HCT116 (cell line): Measurements from ENCODE around the gene PCMT1. TPM values are rescaled to one million over a fixed set of nuclear protein-coding genes. Genes with fewer than 3 reads are reported as not detected.

Experiments used
- ATAC-seq: fragments of 200-7000 bp; cut with Tn5 transposase; 2 replicates; pipeline ENCODE4 v1.9.1; 2020; ENCODE audit warnings: mild to moderate bottlenecking, moderate library complexity
- BruUV-seq: library from RNA; stranded (reverse); fragments of 400-500 nt; replicated peaks from 2 replicates; lab custom pipeline; 2021; lab: Mats Ljungman, UMichigan
- CTCF ChIA-PET: fragments of 300-600 bp; sonication (Branson Sonifier 250); formaldehyde crosslinking; loops from one replicate; lab custom pipeline; 2021; ENCODE audit warnings: antibody characterized with exemption; lab: Charles Lee
- POLR2A ChIA-PET: fragments of 300-600, 350-600 bp; sonication (Branson Sonifier 250); formaldehyde crosslinking; loops from one replicate; lab custom pipeline; 2021; ENCODE audit warnings: antibody characterized with exemption; lab: Charles Lee
- RAD21 ChIA-PET, 2 experiments: fragments of 300-600 bp; sonication (Branson Sonifier 250); formaldehyde crosslinking; loops; one replicate each; lab custom pipeline; 2023; ENCODE audit warnings: low total read pairs in 2 of 2; ENCODE audit not compliant: uncharacterized antibody in 2 of 2, unreplicated experiment in 2 of 2, low non-redundant PET in 1 of 2; lab: Charles Lee
- DNase-seq: peaks from one replicate; pipeline ENCODE4 v3.0.0-alpha.2; 2010; ENCODE audit warnings: low read depth, low spot score
- H2AFZ ChIP-seq: fragments of 200-600 bp; shearing (Covaris generic), sonication (generic); 2 replicates; pipeline ENCODE4 v1.6.1; 2017; ENCODE audit warnings: low read depth, mixed run types, mixed read lengths, antibody characterized with exemption, low read length; ENCODE audit not compliant: poor library complexity, severe bottlenecking
- H3K27ac ChIP-seq: 2 replicates; pipeline ENCODE4 v1.5.1; 2012; ENCODE audit warnings: low read depth, low read length
- H3K27me3 ChIP-seq: fragments of 200-600 bp; sonication (generic); 2 replicates; pipeline ENCODE4 v1.6.1; 2016; ENCODE audit warnings: mixed run types, low read length, mixed read lengths; ENCODE audit not compliant: insufficient read depth
- H3K36me3 ChIP-seq, 2 experiments: fragments of 200-500 bp in 1 of 2; fragments of 200-600 bp in 1 of 2; sonication (Bioruptor generic) in 1 of 2; sonication (generic) in 1 of 2; 2 replicates each; pipeline versions ENCODE4 v1.5.1 to v1.6.1; 2014 to 2016; ENCODE audit warnings: low read length in 2 of 2, inconsistent platforms in 1 of 2, mixed read lengths in 1 of 2, mixed run types in 1 of 2; ENCODE audit not compliant: insufficient read depth in 2 of 2, control insufficient read depth in 1 of 2
- H3K4me1 ChIP-seq, 2 experiments: fragments of 200-600 bp in 1 of 2; sonication (generic) in 1 of 2; 2 replicates each; pipeline versions ENCODE4 v1.5.1 to v1.6.1; 2012 to 2017; ENCODE audit warnings: low read length in 2 of 2, inconsistent platforms in 1 of 2, mild to moderate bottlenecking in 1 of 2, mixed read lengths in 1 of 2, mixed run types in 1 of 2, moderate library complexity in 1 of 2; ENCODE audit not compliant: insufficient read depth in 2 of 2, control insufficient read depth in 1 of 2
- H3K4me2 ChIP-seq: fragments of 200-600 bp; sonication (generic); 2 replicates; pipeline ENCODE4 v1.6.1; 2017; ENCODE audit warnings: mixed run types, low read length, mixed read lengths
- H3K4me3 ChIP-seq, 2 experiments: fragments of 200-600 bp in 1 of 2; sonication (generic) in 1 of 2; replicated peaks in 1 of 2; 2 replicates each; pipeline ENCODE4 v1.5.1; 2011 to 2016; ENCODE audit warnings: low read length in 2 of 2, control low read depth in 1 of 2, low read depth in 1 of 2, mild to moderate bottlenecking in 1 of 2, mixed read lengths in 1 of 2, mixed run types in 1 of 2
- H3K79me2 ChIP-seq: fragments of 200-600 bp; sonication (generic); 2 replicates; pipeline ENCODE4 v1.6.1; 2017; ENCODE audit warnings: mild to moderate bottlenecking, mixed run types, low read length, moderate library complexity, mixed read lengths; ENCODE audit not compliant: insufficient read depth
- H3K9ac ChIP-seq: fragments of 200-600 bp; sonication (generic); 2 replicates; pipeline ENCODE4 v1.6.1; 2016; ENCODE audit warnings: low read length, mixed read lengths
- H3K9me2 ChIP-seq: fragments of 200-600 bp; sonication (generic), shearing (Covaris generic); 2 replicates; pipeline ENCODE4 v1.6.1; 2017; ENCODE audit warnings: mixed run types, mild to moderate bottlenecking, moderate library complexity; ENCODE audit not compliant: insufficient read depth
- H3K9me3 ChIP-seq, 2 experiments: fragments of 200-500 bp in 1 of 2; fragments of 200-600 bp in 1 of 2; sonication (Bioruptor generic) in 1 of 2; sonication (generic) in 1 of 2; 2 replicates each; pipeline ENCODE4 v1.6.1; 2014 to 2017; ENCODE audit warnings: low read length in 2 of 2, mixed read lengths in 2 of 2, inconsistent platforms in 1 of 2, low read depth in 1 of 2, mild to moderate bottlenecking in 1 of 2, mixed run types in 1 of 2, moderate library complexity in 1 of 2; ENCODE audit not compliant: control insufficient read depth in 1 of 2, insufficient read depth in 1 of 2
- H4K20me1 ChIP-seq: fragments of 200-600 bp; sonication (generic), shearing (Covaris generic); 2 replicates; pipeline ENCODE4 v1.6.1; 2017; ENCODE audit warnings: mixed run types, mild to moderate bottlenecking, moderate library complexity; ENCODE audit not compliant: insufficient read depth
- CBX3 ChIP-seq: IDR thresholded peaks from 2 replicates; pipeline ENCODE4 v1.6.1; 2012; ENCODE audit warnings: low read depth
- CEBPB ChIP-seq: IDR thresholded peaks from 2 replicates; pipeline ENCODE4 v1.6.1; 2012; ENCODE audit warnings: low read depth
- EGR1 ChIP-seq: IDR thresholded peaks from 2 replicates; pipeline ENCODE4 v1.6.1; 2012; ENCODE audit warnings: low read depth
- EZH2phosphoT487 ChIP-seq: fragments of 200-600 bp; IDR thresholded peaks from 2 replicates; pipeline ENCODE4 v1.6.1; 2018; ENCODE audit warnings: antibody characterized with exemption, borderline replicate concordance
- FOSL1 ChIP-seq: IDR thresholded peaks from 2 replicates; pipeline ENCODE4 v1.6.1; 2012; ENCODE audit warnings: low read depth
- JUND ChIP-seq: IDR thresholded peaks from 2 replicates; pipeline ENCODE4 v1.6.1; 2012
- POLR2A ChIP-seq: IDR thresholded peaks from 2 replicates; pipeline ENCODE4 v1.7.0; 2011; ENCODE audit warnings: borderline replicate concordance; ENCODE audit not compliant: insufficient read depth, insufficient read length; ENCODE audit errors: extremely low read depth
- RAD21 ChIP-seq: IDR thresholded peaks from 2 replicates; pipeline ENCODE4 v1.6.1; 2012; ENCODE audit warnings: low read depth, mild to moderate bottlenecking
- SIN3A ChIP-seq: IDR thresholded peaks from 2 replicates; pipeline ENCODE4 v1.6.1; 2012; ENCODE audit warnings: low read depth
- SP1 ChIP-seq: IDR thresholded peaks from 2 replicates; pipeline ENCODE4 v1.6.1; 2012; ENCODE audit warnings: low read depth
- SRF ChIP-seq: IDR thresholded peaks from 2 replicates; pipeline ENCODE4 v1.6.1; 2012; ENCODE audit warnings: low read depth
- TCF7L2 ChIP-seq: IDR thresholded peaks from 2 replicates; pipeline ENCODE4 v1.7.0; 2011; ENCODE audit warnings: borderline replicate concordance, inconsistent platforms; ENCODE audit not compliant: insufficient read depth, insufficient read length; ENCODE audit errors: extremely low read depth
- YY1 ChIP-seq: IDR thresholded peaks from 2 replicates; pipeline ENCODE4 v1.6.1; 2011; ENCODE audit warnings: low read length, low read depth, moderate library complexity, mild to moderate bottlenecking; ENCODE audit not compliant: insufficient replicate concordance; ENCODE audit errors: extremely low read depth
- ZFX ChIP-seq: fragments of 450-650 bp; IDR thresholded peaks from 2 replicates; pipeline ENCODE4 v1.6.1; 2017
- ZNF274 ChIP-seq: fragments of 200-500 bp; sonication (Bioruptor generic); IDR thresholded peaks from 2 replicates; pipeline ENCODE4 v1.6.1; 2014; ENCODE audit warnings: mild to moderate bottlenecking, low read depth, low read length, inconsistent platforms
- intact Hi-C: fragments of 100-400 bp; cut with micrococcal nuclease; formaldehyde crosslinking; loops from 2 replicates; pipeline ENCODE4 v1.10.0; 2022
- total RNA-seq: library from RNA; stranded (reverse); gene quantifications from one replicate; pipeline ENCODE4 v1.2.1, GENCODE V29; 2021; ENCODE audit not compliant: unreplicated experiment
- TF ChIP-seq, protein P1 (sequence below): IDR thresholded peaks from 2 replicates; pipeline ENCODE4 v1.6.1; 2012; ENCODE audit warnings: low read depth
- TF ChIP-seq, protein P2 (sequence below): IDR thresholded peaks from 2 replicates; pipeline ENCODE4 v1.6.1; 2012

PCMT1 gene
- total RNA-seq, 1 experiment from 2014 or later: 86.9 TPM

DNA sequence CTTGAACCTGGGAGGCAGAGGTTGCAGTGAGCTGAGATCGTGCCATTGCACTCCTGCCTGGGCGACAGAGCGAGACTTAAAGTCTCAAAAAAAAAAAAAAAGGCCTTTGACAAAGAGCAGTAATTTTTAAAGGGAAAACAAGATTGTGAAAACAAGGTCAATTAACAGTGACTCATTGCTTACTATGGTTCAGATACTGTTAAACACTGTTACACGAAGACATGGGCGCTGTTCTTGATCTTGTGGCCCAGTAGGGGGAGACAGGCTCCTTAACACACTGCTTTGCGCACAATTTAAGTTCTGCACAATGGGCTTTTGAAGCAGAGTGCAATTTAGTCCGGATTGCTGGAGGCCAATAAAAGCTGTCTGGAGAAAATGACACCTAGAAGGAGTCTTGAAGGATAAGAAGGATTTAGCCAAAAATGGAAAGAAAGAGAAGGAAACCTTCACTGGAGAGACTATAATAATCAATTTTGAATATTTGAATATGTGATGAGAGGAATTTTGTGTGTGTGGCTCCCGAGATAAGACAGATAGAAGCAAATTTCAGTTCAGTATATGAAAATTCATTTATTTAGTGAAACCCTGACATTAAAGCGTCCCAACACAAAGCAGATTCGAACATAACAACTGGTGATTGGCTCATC is 25.6 kb upstream of the PCMT1 start (continued):
- TF ChIP-seq SP1: no peak
- TF ChIP-seq, all 23 proteins: peak for 2

DNA sequence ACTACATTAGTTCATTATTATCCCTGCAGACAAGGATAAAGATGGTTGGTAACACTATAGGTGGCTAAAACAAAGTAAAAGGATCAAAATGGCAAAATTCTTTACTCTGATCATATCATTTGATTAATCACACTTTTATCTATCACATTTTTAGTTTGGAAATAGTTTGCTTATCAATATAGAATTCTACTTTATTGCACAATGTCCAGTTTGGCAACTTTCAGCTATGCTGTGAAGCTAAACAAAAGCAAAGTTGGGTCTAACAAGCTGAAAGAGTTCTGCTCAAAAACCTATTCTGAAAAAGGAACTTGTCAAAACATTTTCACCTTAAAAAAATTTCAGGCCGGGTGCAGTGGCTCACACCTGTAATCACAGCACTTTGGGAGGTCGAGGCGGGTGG is 23.8 kb upstream of the PCMT1 start:
- no peak for TF ChIP-seq CBX3
- no peak for TF ChIP-seq ZNF274
- TF ChIP-seq CEBPB: no peak
- no peak for TF ChIP-seq EGR1
- no peak for TF ChIP-seq ZFX
- TF ChIP-seq JUND: no peak
- TF ChIP-seq FOSL1: no peak
- TF ChIP-seq EZH2phosphoT487: no peak
- no peak for TF ChIP-seq TCF7L2
- TF ChIP-seq SRF: no peak
- TF ChIP-seq YY1: no peak
- TF ChIP-seq, protein P1, sequence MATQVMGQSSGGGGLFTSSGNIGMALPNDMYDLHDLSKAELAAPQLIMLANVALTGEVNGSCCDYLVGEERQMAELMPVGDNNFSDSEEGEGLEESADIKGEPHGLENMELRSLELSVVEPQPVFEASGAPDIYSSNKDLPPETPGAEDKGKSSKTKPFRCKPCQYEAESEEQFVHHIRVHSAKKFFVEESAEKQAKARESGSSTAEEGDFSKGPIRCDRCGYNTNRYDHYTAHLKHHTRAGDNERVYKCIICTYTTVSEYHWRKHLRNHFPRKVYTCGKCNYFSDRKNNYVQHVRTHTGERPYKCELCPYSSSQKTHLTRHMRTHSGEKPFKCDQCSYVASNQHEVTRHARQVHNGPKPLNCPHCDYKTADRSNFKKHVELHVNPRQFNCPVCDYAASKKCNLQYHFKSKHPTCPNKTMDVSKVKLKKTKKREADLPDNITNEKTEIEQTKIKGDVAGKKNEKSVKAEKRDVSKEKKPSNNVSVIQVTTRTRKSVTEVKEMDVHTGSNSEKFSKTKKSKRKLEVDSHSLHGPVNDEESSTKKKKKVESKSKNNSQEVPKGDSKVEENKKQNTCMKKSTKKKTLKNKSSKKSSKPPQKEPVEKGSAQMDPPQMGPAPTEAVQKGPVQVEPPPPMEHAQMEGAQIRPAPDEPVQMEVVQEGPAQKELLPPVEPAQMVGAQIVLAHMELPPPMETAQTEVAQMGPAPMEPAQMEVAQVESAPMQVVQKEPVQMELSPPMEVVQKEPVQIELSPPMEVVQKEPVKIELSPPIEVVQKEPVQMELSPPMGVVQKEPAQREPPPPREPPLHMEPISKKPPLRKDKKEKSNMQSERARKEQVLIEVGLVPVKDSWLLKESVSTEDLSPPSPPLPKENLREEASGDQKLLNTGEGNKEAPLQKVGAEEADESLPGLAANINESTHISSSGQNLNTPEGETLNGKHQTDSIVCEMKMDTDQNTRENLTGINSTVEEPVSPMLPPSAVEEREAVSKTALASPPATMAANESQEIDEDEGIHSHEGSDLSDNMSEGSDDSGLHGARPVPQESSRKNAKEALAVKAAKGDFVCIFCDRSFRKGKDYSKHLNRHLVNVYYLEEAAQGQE: no peak
- no peak for TF ChIP-seq SP1
- TF ChIP-seq, protein P2, sequence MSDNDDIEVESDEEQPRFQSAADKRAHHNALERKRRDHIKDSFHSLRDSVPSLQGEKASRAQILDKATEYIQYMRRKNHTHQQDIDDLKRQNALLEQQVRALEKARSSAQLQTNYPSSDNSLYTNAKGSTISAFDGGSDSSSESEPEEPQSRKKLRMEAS: no peak
- no peak for TF ChIP-seq RAD21
- TF ChIP-seq POLR2A: no peak
- TF ChIP-seq SIN3A: no peak
- Histone ChIP-seq H3K79me2 (no peaks in the 10 kb centered on the region), H3K9me2 (no peaks in the 10 kb centered on the region), H3K9me3 (no peaks in the 10 kb centered on the region), H3K4me1 (no peaks in the 10 kb centered on the region), H3K27ac (no peak overlapping the region), H4K20me1 (0 out of 2 replicates have a peak, but pooled peaks cover 5% of the 10 kb centered on the region), H3K36me3 (peaks cover 25 to 33% of the 10 kb centered on the region in 2 experiments; a peak in 2 of 4 replicates), H3K9ac (no peak overlapping the region), H2AFZ (no peak overlapping the region), H3K4me3 (no peak overlapping the region), H3K4me2 (no peak overlapping the region), H3K27me3 (no peaks in the 10 kb centered on the region)
- RAD21 ChIA-PET: no interaction called here
- intact Hi-C loops: no loop called here
- CTCF ChIA-PET: no interaction called here
- ATAC-seq (no peak), DNase-seq (no peak)
- POLR2A ChIA-PET: no interaction called here
- no TSS peak for BruUV-seq
